GM12875 (cell line): ENCODE measurements around the gene CMKLR1.

Experiments
- H3K4me3 ChIP-seq: one replicate; pipeline ENCODE4 v1.5.1; 2011; ENCODE audit warnings: low read depth, low read length, control low read depth
- TF ChIP-seq, protein P1 (sequence below): IDR thresholded peaks from 2 replicates; pipeline ENCODE4 v1.5.1; 2011; ENCODE audit warnings: low read depth, mild to moderate bottlenecking, control low read depth, inconsistent platforms, low read length, moderate library complexity, borderline replicate concordance; ENCODE audit not compliant: insufficient read depth

CMKLR1 gene

DNA sequence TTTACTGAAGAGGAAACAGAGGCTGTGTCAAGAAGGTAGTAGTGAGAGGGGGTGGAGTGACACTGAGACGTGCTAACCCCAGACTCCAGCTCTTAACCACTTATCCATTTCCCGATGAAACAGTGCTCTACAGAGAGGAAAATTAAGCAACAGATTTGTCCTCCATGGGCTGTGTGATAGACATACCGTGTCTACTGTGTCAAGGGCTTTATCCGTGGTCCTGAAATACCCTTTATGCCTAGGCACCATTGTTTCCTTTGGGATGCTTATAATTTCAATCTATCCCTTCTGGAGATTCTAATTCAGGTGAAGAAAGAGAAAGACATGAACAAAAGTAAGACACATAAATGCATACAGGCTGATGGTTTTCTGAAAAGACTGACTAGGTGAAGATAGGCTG lies 71.7 kb downstream of the CMKLR1 start:
- H3K4me3 ChIP-seq, result no peak overlapping the region
- TF ChIP-seq, protein P1, sequence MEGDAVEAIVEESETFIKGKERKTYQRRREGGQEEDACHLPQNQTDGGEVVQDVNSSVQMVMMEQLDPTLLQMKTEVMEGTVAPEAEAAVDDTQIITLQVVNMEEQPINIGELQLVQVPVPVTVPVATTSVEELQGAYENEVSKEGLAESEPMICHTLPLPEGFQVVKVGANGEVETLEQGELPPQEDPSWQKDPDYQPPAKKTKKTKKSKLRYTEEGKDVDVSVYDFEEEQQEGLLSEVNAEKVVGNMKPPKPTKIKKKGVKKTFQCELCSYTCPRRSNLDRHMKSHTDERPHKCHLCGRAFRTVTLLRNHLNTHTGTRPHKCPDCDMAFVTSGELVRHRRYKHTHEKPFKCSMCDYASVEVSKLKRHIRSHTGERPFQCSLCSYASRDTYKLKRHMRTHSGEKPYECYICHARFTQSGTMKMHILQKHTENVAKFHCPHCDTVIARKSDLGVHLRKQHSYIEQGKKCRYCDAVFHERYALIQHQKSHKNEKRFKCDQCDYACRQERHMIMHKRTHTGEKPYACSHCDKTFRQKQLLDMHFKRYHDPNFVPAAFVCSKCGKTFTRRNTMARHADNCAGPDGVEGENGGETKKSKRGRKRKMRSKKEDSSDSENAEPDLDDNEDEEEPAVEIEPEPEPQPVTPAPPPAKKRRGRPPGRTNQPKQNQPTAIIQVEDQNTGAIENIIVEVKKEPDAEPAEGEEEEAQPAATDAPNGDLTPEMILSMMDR, result no peak

DNA sequence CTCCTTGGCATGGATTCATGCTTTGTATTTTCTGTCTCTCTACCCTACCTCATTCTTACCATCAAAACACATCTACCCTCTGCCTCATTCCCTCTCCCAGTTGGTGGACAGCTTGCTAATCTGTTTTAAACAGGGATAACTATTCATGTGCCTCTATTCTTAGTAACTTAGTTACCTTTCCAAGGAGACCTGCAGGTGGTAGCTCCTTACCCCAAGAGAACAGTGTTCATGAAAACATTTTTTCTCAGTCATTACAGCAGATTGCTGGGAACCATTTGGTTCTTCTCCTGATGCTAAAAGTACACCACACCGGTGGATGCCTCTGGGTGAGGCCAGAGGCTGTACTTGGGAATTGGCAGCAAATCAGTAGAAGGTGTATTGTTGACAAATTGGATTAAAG lies 73.0 kb downstream of the CMKLR1 start:
- H3K4me3 ChIP-seq, result no peak overlapping the region
- TF ChIP-seq, protein P1, result no peak

DNA sequence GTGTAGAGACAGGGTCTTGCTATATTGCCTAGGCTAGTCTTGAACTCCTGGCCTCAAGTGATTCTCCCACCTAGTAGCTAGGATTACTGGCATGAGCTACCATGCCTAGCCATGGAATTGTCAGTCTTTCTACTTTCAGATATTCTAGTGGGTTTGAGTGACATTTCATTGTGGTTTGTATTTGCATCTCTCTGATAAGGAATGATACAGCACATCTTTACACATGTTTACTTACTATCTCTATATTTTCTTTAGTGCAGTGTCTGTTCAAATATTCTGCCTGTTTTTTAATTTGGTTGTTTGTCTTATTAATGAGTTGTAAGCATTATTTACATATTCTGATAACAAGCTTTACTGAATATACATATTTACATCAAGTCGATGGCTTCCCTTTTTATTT lies 73.6 kb downstream of the CMKLR1 start:
- TF ChIP-seq, protein P1, result no peak
- no peak overlapping the region for H3K4me3 ChIP-seq

DNA sequence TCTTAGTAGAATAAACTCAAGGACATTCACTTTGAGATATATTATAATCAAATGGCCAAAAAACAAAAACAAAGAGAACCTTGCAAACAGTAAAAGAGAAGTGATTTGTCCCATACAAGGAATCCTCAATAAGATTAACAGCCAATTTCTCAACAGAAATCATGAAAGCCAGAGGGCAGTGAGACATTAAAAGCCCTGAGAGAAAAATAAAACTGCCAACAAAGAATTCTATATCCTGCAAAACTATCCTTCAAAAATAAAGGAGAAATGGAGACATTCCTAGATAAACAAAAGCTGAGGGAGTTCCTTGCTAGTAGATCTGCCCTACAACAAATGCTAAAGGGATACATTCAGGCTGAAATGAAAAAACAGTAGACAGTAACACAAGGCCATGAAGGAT lies 78.1 kb downstream of the CMKLR1 start:
- TF ChIP-seq, protein P1, result no peak
- no peak overlapping the region for H3K4me3 ChIP-seq

DNA sequence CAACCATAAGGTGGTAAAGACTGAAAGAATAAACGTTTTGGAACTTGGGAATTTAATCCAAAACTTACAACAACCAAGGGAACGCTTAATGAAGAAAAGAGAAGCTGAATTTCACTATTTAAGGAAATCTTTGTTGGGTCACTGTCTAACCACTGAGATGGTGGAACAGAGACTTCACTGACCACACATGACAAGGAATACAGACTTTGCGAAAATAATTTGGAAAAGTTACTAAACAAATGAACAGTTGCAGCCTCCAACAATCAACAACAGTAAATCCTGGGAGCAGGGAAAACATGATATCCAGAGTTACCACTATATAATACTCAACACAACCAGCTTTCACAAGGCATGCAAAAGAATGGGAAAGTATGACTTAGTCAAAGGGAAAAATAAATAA lies 79.1 kb downstream of the CMKLR1 start:
- TF ChIP-seq, protein P1, result no peak
- H3K4me3 ChIP-seq, result no peak overlapping the region

DNA sequence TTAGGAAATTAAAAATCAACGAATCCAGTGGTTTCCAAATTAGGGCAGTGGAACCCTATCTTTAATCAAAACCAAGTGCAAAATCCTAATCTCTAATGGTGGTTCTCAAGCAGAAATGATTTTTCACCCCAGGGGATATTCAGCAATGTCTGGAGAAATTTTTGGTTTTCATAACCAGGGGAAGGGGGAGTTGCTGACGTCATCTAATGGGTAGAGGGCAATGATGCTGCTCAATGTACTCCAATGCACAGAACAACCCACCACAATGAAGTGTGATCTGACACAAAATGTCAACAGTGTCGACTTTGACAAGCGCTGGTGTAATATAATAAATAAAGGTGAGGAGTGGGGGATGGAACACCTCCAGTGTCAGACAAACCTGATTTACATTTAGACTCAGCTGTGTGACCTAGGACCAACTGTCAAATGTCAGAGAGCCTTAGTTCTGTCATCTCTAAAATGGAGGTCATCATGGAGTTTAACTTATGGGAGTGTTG lies 81.5 kb downstream of the CMKLR1 start:
- TF ChIP-seq, protein P1, result no peak
- H3K4me3 ChIP-seq, result no peak overlapping the region

DNA sequence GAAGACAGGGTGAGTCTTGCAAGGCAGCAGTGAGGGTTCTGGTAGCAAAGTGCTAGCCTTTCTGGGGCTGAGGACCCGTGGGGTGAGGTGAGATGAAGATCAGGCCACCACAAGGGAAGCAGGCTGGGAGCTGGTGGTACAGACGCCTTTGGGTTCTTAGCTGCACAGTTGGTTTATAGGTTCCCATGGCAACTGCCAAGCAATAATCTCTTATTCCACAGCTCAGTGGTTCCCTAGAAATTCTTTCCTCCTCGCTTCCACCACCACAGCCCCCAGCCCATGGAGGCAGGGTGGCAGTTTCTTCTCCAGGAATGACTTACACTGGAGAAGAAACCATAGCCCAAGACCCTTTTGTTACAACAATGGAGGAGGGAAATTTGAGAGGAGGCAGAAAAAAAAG lies 82.1 kb downstream of the CMKLR1 start:
- H3K4me3 ChIP-seq, result no peak overlapping the region
- TF ChIP-seq, protein P1, result no peak
